HFFc6 (cell line): Measurements from ENCODE around the gene SKAP1. TPM values are rescaled to one million over a fixed set of nuclear protein-coding genes. Genes with fewer than 3 reads are reported as not detected.

Source experiments
- DNase-seq: peaks from one replicate; pipeline ENCODE4 v3.0.0-alpha.2; 2018
- H3K27ac Mint-ChIP-seq: 2 replicates; pipeline ENCODE4 v1.8.0; 2020; ENCODE audit warnings: mild to moderate bottlenecking, mixed read lengths
- H3K27me3 Mint-ChIP-seq: 2 replicates; pipeline ENCODE4 v1.8.0; 2021; ENCODE audit warnings: mild to moderate bottlenecking, moderate library complexity, mixed read lengths; ENCODE audit not compliant: insufficient read depth
- H3K36me3 Mint-ChIP-seq: 2 replicates; pipeline ENCODE4 v1.8.0; 2021; ENCODE audit warnings: low read depth, mixed read lengths
- H3K4me1 Mint-ChIP-seq: 2 replicates; pipeline ENCODE4 v1.8.0; 2020; ENCODE audit warnings: low read depth, mixed read lengths
- H3K4me3 Mint-ChIP-seq: 2 replicates; pipeline ENCODE4 v1.8.0; 2020; ENCODE audit warnings: mild to moderate bottlenecking, moderate library complexity, mixed read lengths
- H3K9me3 Mint-ChIP-seq: 2 replicates; pipeline ENCODE4 v1.8.0; 2020; ENCODE audit warnings: mild to moderate bottlenecking, mixed read lengths
- total RNA-seq, 6 experiments: library from RNA; stranded (reverse); fragmentation: NEBNext Ultra II Directional; extraction: Animal tissue kit (Norgen Biotek cat#: 25700); gene quantifications; 2 replicates in 1 of 6; 3 replicates in 5 of 6; pipeline ENCODE4 v1.2.3, GENCODE V29; 2021
- TF ChIP-seq, protein P1 (sequence below): fragments of 200-600 bp; sonication (generic); IDR thresholded peaks from 2 replicates; pipeline ENCODE4 v1.5.0; 2021; ENCODE audit warnings: antibody characterized with exemption, mild to moderate bottlenecking

Gene SKAP1
- total RNA-seq, 6 experiments from 2014 or later = not detected

DNA sequence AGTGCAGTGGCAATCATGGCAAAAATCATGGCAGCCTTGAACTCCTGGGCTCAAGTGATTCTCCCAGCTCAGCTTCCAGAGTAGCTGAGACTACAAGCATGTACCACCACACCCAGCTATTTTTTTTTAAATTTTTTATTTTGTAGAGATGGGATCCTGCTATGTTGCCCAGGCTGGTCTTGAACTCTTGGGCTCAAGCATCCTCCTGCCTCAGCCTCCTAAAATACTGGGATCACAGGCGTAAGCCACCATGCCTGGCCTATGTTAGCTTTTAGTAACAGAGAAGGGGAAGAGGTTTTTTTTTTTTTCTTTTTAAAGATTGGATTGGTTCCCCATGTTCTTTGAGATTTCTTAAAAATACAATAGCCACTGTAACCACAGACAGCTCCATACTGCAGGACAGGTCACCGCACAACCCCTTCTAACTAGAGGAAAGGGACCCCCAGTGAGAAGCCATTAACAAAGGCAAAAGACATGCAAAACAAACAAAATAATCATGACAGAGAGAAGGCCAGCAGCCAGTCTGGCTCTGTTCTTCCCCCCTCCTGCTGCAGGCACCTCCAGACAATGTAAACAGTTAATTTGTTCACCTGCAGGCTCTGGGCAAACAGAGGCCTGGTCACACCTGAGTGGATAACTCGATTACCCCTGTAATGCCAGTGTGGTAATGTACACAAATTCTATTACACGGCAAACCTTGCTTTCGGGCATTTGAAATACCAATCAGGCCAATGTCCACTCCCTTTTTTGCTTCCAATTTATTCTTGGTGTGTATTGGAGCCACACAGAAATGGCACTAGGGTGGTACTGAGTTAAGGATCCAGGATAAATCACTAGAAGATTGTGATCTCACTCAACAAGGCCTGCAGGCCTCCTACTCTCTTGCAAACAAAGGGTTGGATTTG lies 269.6 kb downstream of the SKAP1 start:
- no peak overlapping the region for H3K27ac Mint-ChIP-seq
- TF ChIP-seq, protein P1, sequence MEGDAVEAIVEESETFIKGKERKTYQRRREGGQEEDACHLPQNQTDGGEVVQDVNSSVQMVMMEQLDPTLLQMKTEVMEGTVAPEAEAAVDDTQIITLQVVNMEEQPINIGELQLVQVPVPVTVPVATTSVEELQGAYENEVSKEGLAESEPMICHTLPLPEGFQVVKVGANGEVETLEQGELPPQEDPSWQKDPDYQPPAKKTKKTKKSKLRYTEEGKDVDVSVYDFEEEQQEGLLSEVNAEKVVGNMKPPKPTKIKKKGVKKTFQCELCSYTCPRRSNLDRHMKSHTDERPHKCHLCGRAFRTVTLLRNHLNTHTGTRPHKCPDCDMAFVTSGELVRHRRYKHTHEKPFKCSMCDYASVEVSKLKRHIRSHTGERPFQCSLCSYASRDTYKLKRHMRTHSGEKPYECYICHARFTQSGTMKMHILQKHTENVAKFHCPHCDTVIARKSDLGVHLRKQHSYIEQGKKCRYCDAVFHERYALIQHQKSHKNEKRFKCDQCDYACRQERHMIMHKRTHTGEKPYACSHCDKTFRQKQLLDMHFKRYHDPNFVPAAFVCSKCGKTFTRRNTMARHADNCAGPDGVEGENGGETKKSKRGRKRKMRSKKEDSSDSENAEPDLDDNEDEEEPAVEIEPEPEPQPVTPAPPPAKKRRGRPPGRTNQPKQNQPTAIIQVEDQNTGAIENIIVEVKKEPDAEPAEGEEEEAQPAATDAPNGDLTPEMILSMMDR = no peak
- no peaks in the 10 kb centered on the region for H3K36me3 Mint-ChIP-seq
- no peaks in the 10 kb centered on the region for H3K9me3 Mint-ChIP-seq
- H3K27me3 Mint-ChIP-seq = peaks cover 36% of the 10 kb centered on the region
- H3K4me1 Mint-ChIP-seq = no peaks in the 10 kb centered on the region
- H3K4me3 Mint-ChIP-seq = no peak overlapping the region
- DNase-seq = no peak

DNA sequence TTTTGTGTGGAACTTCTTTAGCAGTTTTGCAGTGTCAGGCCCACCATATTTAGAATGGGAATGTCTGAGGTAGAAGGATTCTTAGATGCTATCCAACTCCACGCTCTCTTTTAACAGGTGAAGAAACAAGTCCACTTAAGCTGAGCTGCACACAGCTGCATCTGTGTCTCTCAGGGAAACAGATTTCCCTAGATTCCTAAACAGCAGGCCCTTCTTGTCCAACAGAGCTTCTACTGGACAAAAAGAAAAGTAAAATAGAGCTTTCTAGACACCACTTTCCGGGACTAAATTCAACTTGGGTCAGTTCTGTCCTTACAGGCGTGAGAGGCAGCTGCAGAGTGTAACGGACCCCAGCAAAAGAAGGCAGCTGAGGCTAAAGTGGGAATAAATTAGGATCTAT lies 270.8 kb downstream of the SKAP1 start:
- H3K4me1 Mint-ChIP-seq = no peaks in the 10 kb centered on the region
- no peak overlapping the region for H3K27ac Mint-ChIP-seq
- no peaks in the 10 kb centered on the region for H3K9me3 Mint-ChIP-seq
- H3K4me3 Mint-ChIP-seq = no peak overlapping the region
- peaks cover 24% of the 10 kb centered on the region for H3K27me3 Mint-ChIP-seq
- no peaks in the 10 kb centered on the region for H3K36me3 Mint-ChIP-seq
- no peak for DNase-seq
- TF ChIP-seq, protein P1 = no peak

DNA sequence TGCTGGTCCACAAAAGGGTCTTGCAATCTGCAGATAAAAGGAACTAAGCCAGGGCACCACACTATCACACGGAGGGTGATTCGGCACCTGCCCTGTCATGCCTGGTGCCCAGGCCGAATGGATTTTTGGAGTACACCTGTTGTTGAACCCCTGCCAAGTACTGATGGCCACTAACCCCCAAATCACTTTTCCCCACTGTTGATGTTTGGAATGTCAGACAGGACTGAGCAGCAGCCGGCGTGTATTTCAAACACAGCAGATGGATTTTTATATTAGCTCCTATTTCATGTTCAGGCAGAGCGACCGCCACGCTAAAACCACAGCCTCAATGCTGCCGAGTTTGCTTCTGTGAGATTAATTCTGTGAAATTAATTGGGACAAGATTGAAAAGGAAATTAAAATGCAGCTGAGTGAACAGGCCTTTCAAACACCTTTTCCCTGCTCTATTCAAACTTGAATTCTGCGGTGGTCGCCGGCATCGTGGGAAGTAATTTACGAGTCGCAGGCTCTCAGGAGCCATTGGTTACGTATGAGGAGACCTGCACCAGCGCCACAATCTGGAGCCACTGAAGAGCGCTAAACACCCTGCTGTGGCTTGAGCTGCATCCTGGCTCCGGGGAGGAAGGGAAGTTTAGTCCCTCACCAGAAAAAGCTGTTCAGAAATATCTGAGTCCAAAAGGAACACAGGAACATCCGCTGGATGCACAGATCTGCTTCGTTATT lies 274.0 kb downstream of the SKAP1 start:
- no peaks in the 10 kb centered on the region for H3K36me3 Mint-ChIP-seq
- no peak overlapping the region for H3K27ac Mint-ChIP-seq
- H3K9me3 Mint-ChIP-seq = no peaks in the 10 kb centered on the region
- TF ChIP-seq, protein P1 = no peak
- H3K4me3 Mint-ChIP-seq = no peak overlapping the region
- no peaks in the 10 kb centered on the region for H3K4me1 Mint-ChIP-seq
- peaks cover 26% of the 10 kb centered on the region for H3K27me3 Mint-ChIP-seq
- no peak for DNase-seq

DNA sequence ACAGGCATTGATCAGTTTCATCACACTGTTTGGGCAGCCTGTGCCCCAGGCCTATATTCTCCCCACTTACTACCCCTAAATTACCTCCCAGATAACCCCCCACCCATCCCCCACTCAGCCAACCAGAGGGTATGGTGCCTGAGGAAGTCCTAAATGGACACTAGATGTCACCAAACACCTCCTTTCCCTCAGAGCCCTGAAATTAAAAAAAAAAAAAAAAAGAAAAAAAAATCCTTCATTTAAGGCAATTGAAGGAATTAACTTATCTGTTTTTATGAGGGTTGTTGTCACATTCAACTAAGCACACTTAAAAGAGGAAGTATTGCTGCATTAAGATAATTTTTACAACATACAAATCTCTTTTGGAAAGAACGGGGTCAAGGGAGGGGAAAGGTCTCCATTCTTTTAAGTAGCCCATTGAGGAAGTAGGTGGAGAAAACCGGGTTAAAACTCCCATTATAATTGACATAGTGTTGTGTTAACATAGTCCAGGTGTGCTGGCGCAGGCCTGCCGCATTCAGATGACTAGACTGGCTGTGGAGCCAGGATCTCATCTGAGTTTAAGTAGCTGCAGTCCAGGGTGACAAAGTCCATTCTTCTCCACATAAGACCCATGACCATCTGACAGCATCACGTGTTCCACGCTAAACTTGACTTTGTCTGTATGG lies 276.2 kb downstream of the SKAP1 start:
- DNase-seq = no peak
- no peak overlapping the region for H3K4me3 Mint-ChIP-seq
- no peaks in the 10 kb centered on the region for H3K36me3 Mint-ChIP-seq
- H3K27me3 Mint-ChIP-seq = peaks cover 29% of the 10 kb centered on the region
- H3K27ac Mint-ChIP-seq = no peak overlapping the region
- no peaks in the 10 kb centered on the region for H3K9me3 Mint-ChIP-seq
- no peaks in the 10 kb centered on the region for H3K4me1 Mint-ChIP-seq
- TF ChIP-seq, protein P1 = peak; percentile 79

DNA sequence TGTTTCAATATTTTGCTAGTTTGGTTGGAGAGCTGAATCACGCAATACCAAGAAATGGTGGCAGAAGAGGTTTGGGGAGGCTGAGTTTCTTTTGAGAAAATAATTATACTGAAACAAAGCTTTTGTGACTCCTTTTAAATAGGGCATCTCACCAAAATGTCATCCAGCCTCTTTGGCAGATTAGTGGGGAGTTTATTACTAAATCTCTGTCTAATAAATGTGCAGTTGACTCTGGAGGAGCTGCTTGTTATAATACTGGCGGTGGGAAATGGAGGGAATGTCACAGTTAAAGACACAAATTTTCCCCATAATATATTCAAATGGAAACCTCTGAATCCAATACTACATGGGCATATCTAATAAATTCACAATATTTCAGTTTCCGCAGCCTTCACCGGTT lies 277.7 kb downstream of the SKAP1 start:
- Mint-ChIP-seq H3K9me3 (no peaks in the 10 kb centered on the region), H3K27me3 (peaks cover 38% of the 10 kb centered on the region), H3K27ac (no peak overlapping the region)

More for the DNA sequence above, 277.7 kb downstream of the SKAP1 start:
- no peak overlapping the region for H3K4me3 Mint-ChIP-seq
- no peak for DNase-seq
- no peaks in the 10 kb centered on the region for H3K4me1 Mint-ChIP-seq
- TF ChIP-seq, protein P1 = no peak
- no peaks in the 10 kb centered on the region for H3K36me3 Mint-ChIP-seq
